GM19324 (cell line): Measurements from ENCODE around the gene GOLGA6D.
"Not testable (repeated sequence)": the region's sequence is repeated elsewhere in the genome, so short reads cannot be mapped to it uniquely, and the experiment has no call there.

Experiments used
- ATAC-seq: cut with Tn5 transposase; IDR thresholded peaks from one replicate; pipeline ENCODE4 v1.9.1; 2021; ENCODE audit warnings: mild to moderate bottlenecking, moderate library complexity; ENCODE audit not compliant: unreplicated experiment, low FRiP score

The GOLGA6D gene

DNA sequence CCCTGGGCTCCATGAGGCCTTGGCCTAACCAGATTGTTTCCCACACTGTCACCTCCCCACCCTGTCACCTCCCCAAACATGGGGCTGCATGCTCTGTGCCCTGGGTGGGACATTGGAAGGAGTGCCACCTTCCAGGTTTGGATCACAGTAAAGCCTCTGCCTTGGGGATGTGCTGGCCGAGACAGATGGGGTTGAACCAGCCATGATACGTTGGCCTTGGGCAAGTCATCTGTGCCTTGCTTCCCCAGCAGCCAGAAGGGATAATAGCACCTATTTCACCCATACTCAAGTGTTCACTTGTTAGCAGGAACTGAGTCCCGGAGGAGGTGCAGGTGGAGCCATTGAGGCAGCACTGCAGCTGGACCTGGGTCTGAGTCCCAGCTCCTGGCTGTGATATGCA, 7.0 kb upstream of the GOLGA6D start:
- not testable (repeated sequence) for ATAC-seq

DNA sequence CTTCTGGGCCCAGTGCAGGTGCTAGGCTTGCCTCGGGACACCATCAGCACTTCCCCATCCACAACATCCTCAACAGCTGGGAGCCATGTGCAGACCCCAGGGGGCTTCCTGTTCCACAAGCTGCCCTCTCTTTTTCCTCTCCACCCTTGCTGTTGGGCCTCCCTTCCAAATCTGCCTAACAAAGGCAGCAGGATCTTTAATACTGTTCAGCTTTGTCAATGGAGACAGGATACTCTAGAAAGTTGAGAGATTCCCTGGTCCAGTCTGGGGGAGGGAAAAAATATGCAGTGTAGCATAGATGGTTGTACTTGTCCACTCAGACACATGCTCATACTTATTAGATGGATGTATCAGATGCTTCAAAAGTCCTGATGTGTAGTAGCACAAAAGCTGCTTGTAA, 4.1 kb upstream of the GOLGA6D start:
- ATAC-seq, result not testable (repeated sequence)

DNA sequence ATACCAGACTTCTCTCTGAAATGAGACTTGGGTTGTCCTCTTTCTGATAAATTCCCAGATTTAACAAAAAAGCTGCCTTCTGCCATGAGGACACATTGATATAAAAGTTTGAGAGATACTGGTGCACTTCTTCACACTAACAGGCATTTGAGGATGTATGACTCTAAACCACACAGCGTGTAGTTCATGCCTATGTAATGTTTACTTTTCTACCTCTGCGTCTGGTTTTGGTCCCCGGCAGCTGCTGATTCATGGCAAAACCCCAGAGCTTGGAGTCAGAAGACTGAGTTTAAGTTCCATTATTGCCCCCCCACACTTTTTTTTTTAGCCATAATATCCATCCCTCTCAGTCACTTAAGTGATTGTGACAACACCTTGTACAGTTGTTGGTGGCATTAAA, 1.5 kb downstream of the GOLGA6D start:
- ATAC-seq, result not testable (repeated sequence)

DNA sequence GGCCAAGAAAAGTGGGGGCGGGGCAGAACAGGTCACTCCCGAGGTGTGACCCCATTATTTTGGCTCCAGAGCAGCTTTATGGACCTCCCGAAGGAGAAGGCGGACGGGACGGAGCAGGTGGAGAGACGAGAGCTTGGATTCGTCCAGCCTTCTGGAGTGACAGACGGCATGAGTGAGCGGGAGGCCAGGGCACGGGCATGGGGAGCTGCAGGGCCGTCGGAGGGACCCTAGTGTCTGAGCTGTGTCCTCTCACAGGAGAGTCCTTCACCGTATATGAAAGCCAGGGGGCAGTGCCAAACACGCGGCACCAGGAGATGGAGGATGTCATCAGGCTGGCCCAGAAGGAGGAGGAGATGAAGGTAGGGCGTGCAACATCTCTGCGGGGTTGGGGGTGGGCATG, 11.0 kb downstream of the GOLGA6D start:
- ATAC-seq, result not testable (repeated sequence)

DNA sequence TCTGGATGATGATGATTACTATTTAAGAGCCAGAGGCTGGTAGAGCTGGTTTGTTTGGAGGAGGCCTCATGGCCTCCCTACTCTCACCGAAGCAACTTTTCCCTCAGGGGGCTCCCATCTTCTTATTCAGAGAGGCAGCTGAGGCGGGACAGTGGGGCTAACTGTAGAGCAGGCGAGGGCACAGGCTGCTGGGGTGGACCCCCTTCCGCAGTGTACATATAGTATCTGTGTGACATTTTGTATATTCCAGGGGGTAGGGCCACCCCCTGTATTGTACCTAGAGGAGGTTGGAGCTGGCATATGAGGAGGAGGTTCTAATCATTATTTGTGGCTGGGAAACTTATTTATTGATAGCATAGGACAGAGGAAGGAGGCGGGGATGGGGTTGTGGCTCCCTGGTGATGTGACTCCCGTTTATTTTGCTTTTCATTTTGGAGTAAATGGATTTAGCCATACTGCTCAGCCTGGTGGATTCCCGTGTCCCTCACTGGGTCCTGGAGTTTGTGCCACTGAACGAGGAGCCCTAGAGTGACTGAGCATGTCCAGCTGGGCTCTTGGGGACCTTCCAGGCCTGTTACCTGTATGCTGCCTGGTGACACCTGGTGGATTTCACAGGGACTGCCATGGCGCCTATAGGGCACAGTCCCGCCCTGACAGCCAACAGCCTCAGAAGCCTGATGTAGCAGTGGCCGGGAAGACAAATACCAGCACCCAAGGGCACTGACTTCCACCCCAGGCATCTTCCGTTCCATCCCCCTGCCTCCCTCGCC, 16.1 kb downstream of the GOLGA6D start:
- not testable (repeated sequence) for ATAC-seq

DNA sequence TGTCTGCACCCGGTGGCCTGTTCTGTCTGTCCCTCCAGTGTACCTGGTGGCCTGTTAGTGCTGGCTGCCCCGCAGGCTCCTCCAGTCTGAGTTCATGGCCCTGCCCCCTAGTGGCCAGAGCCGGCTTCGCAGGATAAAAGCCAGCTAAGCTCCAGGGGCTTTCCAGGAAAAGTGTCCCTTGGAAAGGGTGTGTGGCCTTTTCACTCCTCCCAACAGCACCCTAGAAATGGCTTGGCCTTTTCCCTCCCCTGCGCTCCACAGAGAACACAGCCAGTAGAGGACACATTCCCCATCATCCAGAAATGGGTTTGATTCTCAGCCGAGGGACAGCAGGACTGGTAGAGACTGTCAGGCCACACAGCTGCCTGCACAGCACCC, 16.7 kb downstream of the GOLGA6D start:
- ATAC-seq, result not testable (repeated sequence)

DNA sequence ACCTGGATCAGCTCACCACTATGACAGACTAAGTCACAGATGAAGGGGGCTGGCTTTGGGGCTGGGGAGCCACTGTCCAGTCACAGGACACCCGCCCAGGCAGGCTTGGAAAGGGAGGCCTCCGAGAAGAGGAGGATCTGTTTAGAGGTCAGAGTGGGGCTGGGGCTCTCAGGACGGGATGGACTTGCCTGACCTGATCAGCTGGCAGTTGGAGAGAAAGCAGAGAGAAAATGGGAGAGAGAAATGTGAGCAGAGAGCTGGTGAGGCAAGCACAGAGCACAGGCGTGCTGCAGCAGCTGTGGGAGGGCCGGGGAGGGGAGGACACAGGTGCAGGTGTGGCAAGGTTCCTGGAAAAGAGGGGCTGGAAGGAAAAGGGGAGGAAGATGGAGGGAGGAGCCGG, 17.4 kb downstream of the GOLGA6D start:
- not testable (repeated sequence) for ATAC-seq

DNA sequence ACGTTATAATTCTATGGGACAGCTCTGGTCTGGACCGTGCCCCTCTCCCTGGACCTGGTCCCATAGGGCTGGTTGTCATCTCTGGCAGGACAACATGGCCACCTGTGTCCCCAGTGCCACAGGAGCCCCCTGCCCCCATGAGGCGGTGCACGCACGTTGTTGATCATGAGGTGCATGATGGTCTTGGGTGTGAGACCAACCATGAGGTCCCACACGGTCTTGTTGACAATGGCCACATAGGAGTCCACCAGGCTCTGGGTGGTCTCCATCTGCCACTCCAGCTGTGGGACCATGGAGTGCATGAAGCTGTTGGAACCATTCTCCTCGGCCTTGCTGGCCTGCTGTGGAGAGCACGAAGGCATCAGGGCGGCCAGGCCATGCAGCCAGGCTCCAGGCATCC, 19.7 kb downstream of the GOLGA6D start:
- ATAC-seq, result no peak

DNA sequence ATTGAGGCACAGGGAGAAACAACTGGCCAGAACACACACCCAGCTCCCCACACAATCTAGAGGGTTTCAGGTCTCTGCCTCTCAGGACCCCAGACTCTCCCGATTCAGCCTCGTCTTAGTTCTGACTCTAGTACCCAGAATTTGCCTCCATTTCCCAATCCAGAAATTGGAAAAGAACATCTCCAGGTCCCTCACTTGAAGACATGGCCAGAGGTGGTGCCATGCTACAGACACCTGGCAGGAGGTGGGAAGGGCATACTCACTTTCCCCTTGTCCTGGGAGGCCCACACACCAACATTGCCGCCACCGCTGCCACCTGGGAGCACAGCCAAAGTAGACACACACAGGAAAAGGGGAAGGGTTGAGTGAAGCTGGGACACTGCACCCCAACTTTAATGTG, 20.1 kb downstream of the GOLGA6D start:
- not testable (repeated sequence) for ATAC-seq

DNA sequence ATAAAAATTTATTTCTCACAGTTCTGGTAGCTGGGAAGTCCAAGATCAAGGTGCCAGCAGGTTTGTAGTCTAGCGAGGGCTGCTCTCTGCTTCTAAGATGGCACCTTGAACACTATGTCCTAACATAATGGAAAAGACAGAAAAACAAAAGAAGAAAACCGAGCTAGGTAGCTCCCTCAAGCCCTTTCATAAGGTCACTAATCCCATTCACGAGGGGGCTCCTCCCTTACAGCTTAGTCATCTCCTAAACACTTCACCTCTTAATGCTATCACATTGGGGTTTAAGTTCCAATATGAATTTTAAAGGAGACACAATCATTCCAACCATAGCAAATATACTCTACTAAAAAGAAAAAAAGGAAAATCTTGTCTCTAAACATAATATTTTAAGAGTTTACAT, 23.6 kb downstream of the GOLGA6D start:
- no peak for ATAC-seq

DNA sequence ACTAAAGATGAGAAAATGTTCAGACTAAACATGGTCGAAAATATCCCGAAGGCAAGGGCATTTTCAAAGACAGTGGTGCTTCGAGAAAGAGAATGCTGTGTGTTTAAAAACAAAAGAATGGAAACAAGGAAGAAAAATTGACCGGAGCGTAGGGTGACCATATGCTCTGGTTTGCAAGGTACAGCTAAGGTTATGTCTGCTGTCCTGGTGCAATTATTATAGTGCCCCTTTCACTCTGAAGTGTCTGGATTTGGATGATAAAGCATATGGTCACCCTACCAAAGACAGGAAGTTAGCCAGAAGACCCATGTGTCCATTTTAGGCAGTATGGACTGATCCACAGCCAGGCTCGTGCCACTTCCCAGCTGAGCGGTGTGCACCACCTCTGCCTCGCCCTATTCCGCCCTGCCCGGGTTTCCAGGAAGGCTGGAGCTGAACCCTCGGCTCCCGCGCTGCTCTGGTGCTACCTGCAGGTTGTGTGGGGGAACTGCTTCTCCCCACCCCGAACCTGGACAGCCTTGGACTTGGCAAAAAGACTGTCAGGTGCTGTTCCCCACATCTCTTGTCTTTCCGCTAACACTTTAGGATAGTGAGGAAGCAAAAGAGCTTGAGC, 25.2 kb downstream of the GOLGA6D start:
- ATAC-seq, result no peak

DNA sequence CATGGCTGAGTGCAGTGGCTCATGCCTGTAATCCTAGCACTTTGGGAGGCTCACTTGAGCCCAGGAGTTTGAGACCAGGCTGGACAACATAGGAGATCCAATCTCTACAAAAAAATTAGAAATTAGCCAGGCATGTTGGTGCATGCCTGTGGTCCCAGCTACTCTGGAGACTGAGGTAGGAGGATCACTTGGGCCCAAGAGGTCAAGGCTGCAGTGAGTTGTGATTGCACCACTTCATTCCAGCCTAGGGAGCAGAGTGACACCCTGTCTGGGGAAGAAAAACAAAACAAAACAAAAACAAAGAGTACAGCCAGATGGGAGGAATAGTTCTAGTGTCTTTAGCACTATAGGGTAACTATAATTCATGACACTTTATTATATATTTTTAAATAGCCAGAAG, 27.1 kb downstream of the GOLGA6D start:
- ATAC-seq, result no peak

DNA sequence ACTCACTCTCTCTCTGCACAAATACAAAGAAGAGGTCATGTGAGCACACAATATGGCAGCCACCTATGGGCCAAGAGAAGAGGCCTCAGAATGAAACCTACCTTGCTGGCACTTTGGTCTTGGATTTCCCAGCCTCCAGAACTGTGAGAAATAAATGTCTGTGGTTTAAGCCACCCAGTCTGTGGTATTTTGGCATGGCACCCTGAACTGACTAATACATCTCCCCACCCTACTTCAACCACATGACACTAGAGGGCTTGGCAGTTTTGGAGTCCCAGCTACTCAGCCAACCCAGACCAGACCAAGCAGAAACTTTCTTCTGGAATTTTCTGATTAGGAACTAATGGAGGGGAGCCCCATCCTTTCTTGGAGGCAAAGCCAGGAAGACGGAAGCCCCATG, 29.9 kb downstream of the GOLGA6D start:
- not testable (repeated sequence) for ATAC-seq

DNA sequence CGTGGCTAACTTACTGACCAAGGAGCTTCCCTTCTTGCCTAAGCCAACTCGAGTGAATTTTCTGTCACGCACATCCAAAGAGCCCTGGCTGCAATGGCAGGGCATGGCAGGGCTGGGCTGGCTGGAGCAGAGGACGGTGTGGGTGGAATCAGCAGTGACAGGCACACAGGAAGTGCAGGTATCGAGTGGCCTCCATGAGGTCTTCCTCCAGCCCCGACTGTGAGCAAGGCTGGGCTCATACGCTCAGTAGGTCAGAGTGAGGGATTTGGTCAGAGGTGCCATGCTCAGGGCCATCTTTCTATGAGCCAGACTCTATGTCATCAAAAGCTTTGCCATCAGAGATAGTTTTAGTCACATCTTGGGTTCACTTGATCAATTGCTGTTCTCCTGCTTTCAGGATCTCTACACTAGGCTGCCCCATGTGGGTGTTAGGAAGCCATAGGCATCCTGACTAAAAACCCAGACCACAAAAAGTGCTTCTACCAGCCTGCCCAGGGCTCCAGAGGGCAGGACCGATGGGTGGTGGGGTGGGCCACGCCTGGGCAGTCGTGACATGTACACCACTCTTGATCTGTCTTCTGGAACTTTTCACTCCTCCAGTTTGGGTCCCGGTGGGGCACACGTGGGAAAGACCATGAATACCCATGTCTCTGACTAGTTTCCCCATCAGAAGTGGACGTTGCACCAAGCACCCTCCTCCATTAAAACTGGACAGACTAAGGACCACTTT, 30.6 kb downstream of the GOLGA6D start:
- no peak for ATAC-seq

DNA sequence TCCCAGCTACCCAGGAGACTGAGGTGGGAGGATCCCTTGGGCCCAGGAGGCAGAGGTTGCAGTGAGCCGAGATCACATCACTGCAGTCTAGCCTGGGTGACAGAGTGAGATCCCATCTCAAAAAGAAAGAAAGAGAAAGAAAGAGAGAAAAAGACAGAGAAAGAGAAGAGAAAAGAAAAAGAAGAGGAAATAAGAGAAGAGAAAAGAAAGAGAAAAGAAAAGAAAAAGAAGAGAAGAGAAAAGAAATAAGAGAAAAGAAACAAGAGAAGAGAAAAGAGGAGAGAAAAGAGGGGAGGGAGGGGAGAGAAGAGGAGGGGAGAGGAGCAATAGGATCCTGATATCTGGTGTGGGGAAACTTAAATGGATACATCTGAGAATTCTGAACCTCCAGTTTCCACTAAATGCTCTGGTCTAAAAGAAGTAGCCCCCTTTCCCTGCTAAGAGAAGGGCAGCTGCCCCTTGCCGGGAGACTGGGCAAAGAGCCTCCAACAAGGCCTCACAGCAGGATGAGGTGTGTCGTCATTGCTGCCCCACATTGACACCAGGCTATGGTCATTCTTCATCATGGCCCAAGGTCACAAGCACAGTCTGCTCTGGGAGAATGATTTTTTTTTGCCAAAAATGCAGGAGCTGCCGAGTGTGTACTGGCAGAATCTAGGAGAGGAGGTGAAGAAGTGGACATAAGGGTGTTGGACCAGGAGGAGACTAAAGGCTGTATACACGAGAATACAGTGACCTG, 32.1 kb downstream of the GOLGA6D start:
- no peak for ATAC-seq

DNA sequence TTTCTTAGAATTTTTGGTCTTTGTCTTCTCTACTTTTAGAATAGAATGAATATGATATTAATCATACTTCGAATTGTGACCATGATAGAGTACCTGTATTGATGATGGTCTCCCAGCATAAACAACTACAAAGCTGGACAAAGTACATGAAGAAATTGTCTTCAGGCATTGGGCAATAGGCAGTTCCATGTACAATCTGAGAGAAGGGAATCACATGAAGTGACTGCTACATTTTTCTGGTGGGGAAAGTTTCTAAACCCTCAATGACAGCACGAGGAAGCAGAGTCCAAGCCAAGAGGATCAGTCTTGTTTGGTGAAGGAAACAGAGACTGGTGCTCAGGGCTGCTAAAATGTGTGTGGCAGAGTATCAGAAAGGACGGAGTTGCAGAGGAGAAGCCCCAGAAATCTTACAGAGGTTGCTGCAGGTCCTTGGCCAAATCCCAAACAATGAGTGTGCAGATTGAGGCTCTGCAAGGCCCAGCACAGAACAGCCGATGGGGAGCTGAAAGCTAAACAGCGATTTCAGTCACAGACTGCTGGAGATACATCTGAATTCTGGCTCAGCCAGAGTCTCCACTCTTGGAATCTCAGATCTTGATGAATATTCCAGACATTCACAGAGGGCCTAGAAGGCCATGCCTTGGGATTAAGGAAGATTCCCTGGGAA, 36.7 kb downstream of the GOLGA6D start:
- ATAC-seq, result not testable (repeated sequence)

DNA sequence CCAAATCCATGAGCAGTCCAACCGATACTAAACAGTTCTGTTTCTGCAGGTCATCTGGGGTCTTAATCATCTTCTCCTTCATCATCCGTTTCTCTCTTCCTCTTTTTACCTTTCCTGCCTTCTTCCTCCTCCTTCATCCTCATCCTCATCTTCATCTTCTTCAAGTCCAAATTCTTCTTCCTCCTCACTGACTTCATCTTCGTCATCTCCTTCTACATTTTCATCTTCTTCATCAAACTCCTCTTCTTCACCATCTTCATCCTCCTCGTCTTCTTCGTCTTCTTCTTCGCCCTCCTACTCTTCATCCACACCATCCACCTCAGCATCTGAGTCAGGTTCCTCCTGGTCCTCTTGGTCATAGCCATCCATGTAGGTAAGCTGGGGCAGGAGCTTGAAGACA, 39.1 kb downstream of the GOLGA6D start:
- ATAC-seq, result no peak

DNA sequence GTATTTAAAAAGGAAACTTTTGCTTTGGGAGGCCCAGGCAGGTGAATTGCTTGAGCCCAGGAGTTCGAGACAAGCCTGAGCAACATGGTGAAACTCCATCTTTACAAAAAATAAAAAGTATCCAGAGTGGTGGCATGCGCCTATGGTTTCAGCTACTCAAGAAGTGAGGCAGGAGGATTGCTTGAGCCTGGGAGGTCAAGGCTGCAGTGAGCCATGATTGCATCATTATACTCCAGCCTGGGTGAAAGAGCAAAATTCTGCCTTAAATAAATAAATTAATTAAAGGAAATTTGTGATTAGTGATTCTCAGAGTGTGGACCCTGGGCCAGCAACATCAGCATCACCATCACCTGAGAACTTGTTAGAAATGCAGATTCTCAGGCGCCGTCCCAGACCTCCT, 43.3 kb downstream of the GOLGA6D start:
- ATAC-seq, result no peak

DNA sequence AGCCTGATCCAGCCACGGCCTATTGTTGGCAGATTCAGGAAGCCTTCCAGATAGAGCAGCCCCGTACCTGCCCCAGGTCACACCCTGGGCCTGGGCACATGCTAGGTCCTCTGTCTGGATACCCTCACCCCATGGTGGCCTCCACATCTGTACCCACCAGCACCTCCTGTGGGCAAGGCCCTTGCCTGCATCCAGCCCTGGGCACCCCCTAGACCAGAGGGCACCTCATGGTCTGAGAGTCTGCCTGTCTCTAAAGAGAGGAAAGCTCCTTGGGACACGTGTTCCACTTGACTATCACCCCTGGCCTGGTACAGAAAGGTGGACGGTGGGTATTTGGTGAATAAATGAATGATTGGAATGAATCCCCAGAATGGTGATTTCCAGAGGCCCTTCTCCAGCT, 44.4 kb downstream of the GOLGA6D start:
- no peak for ATAC-seq

DNA sequence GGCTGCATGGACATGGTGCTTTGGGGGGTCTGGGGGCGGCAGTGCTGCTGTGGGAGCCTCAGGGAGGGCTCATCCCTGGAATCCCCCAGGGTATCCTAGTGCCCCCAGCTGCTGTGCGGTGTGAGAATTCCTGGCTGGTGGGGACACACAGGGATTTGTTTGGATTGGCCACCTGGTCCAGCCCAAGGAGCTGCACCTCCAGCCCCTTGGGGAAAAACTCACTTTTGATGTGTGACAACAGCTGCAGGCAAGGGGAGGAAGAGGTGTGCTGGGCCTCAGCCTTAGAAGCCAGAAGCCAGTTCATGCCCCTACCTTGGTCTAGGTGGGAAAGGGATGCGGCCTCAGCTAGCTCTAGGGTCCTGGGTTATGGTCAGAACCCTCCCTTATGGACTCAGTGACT, 44.9 kb downstream of the GOLGA6D start:
- no peak for ATAC-seq
